GM18951 (cell line): ENCODE results near the gene FAM241B.

ENCODE experiments used
- POLR2A ChIP-seq: IDR thresholded peaks from 4 replicates; pipeline ENCODE4 v1.6.1; 2011; ENCODE audit warnings: mild to moderate bottlenecking; ENCODE audit not compliant: insufficient read length, insufficient read depth; ENCODE audit errors: extremely low read depth
- in situ Hi-C: fragments of 300-500 bp; cut with MboI; formaldehyde crosslinking; loops from one replicate; pipeline ENCODE4 v1.12.0; 2022; ENCODE audit warnings: low sequenced_read_pairs, mixed read lengths, inconsistent platforms; ENCODE audit not compliant: unreplicated experiment

The FAM241B gene

DNA sequence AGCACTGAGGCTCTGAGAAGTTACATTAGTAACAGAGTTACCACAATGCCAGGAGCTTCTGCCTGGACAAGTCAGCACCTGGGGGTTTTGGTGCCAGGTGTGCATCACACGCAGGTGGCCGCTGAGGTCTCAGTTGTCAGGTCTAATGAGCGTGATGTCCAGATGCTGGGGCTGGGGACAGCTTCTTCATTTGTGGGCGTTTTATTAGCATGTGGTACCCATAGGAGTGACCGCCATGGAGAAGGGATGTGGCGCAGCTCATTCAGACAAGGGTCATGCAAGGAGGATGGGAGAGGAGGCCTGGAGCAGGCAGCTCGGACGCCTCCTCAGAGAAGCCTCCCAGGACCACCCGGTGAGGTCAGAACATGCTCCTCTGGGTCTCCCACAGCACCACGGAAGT is 27.8 kb downstream of the FAM241B start:
- in situ Hi-C loops = no loop called here
- TF ChIP-seq POLR2A = no peak

DNA sequence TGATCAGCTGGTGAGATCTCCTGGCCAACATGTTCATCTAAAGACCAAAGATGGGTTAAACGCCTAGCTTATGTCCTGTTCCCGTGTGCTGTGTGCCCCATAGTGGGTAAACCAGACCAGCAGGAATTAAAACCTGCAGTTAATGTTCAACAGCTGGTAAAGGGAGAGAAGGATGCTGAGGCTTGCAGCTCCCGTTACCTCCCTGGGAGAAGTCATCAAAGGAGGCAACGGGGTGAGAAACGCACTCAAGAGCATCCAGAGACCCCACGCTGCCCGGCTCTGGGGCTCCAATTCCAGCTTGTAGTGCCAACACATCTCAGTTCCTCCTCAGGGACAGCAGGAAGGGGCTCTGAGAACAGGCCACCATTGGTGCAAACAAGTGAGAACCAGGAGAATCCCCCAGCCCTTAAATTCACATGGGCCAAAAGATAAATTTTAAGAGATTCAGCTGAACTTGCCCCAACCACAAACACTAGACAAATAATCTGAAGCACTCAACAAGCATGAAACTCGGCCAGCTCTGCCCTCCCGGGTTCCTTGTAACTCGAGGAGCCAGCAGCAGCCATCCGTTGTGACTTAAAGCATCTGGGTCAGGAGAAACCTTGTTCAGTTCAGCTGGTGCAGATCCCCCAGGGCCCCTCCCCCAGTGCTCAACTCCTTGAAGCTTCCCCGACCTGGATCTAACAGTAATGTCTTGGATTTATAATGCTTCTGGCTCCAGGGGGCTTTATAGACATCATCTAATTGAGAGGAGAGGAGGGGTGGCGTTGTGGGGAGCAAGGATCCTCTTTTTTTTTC is 29.4 kb downstream of the FAM241B start:
- in situ Hi-C loops = no loop called here
- TF ChIP-seq POLR2A = no peak

- no peak for TF ChIP-seq POLR2A
- in situ Hi-C loops = no loop called here
Observed at GRCh38 chr10:69660296-69660695, 30.2 kb downstream of the FAM241B start.

- TF ChIP-seq POLR2A = no peak
- in situ Hi-C loops = no loop called here
Observed at GRCh38 chr10:69661414-69662172, 31.5 kb downstream of the FAM241B start.

- in situ Hi-C loops = no loop called here
- no peak for TF ChIP-seq POLR2A
Observed at GRCh38 chr10:69662173-69662877, 32.3 kb downstream of the FAM241B start.

DNA sequence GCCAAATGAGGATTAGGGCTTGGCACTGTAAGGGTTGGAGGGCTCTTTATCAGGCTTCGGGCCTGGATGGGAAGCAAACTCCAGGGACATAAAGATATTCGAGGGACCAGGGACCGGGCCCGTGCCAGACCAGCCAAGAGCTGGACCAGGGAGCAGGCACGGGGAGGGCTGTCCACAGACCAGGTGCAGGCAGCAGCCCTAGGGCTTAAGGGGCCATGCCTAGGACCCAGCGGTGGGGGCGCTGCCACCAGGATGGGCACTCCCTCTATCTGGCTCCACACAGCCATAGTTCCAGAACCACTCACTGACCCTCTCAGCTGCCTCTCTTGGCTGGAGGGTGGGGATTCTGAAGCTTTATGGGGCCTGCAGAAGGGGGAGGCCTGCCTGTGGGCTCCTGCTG is 32.9 kb downstream of the FAM241B start:
- no peak for TF ChIP-seq POLR2A

GRCh38 chr10:69663369-69663947 is 33.4 kb downstream of the FAM241B start:
- in situ Hi-C loops = no loop called here
- no peak for TF ChIP-seq POLR2A

More for the DNA sequence above, 32.9 kb downstream of the FAM241B start:
- in situ Hi-C loops = no loop called here

GRCh38 chr10:69665474-69666320 is 35.6 kb downstream of the FAM241B start:
- in situ Hi-C loops = no loop called here
- TF ChIP-seq POLR2A = no peak

- TF ChIP-seq POLR2A = no peak
Observed at GRCh38 chr10:69666756-69667155, 36.7 kb downstream of the FAM241B start.

GRCh38 chr10:69668721-69669120 is 38.7 kb downstream of the FAM241B start:
- in situ Hi-C loops = no loop called here
- no peak for TF ChIP-seq POLR2A

More at GRCh38 chr10:69666756-69667155, 36.7 kb downstream of the FAM241B start:
- in situ Hi-C loops = no loop called here

DNA sequence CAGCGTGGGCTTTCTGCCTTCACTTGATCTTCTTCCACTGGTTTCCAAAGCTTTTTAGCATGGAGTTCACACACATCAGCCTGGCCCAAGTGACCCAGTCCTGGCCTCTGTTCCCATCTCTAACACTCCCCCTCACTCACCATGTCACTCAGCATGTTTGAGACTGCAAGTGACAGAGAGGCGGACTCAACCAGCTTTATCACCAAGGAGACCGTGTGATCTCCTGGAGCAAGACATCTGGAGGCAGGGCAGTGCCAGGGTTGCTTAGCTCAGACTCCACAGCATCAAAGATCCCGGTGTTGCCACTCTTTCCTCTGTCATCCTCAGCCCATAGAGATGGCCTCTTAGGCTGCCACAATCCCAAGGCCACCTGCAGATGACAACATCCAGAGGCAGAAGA is 39.4 kb downstream of the FAM241B start:
- TF ChIP-seq POLR2A = no peak
- in situ Hi-C loops = no loop called here

DNA sequence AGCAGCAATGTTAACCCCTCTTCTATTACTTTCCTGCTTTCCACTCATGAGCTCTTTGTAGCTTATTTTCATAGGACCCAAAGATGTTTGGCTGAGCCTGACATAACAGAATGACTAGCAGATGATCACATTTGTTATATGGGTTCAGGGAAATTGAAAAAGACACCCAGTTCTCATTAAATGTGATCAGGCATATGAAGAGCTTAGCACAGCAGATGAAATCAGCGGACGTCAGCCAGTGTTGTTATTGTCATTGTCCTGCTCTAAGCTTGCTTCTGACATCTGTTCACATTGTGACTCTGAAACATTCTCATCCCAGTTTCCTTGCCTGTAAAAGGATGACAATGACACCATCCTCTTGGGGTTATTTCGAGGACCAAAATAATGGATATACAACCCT is 43.5 kb downstream of the FAM241B start:
- no peak for TF ChIP-seq POLR2A
- in situ Hi-C loops = no loop called here
